ENCODE results near the gene SPAG4. TPM values are rescaled to one million over a fixed set of nuclear protein-coding genes. Genes with fewer than 3 reads are reported as not detected.
A peak's percentile ranks its signal among the peaks of the same experiment; 100 is the strongest.

Gene SPAG4
- total and polyA plus RNA-seq, 5 donors: 3.7 to 6.7 (median 4.6) TPM

- Histone ChIP-seq H3K27me3 (ENCODE audit: control insufficient read depth, insufficient read depth) (no peaks in the 10 kb centered on the region), H3K9me3 (ENCODE audit: control insufficient read depth, low read length) (no peaks in the 10 kb centered on the region), H3K4me3 (ENCODE audit: low read length) (no peak overlapping the region), H3K4me1 (ENCODE audit: control insufficient read depth, insufficient read depth, low read length) (peaks cover 4% of the 10 kb centered on the region), H3K27ac (ENCODE audit: low read length) (no peak overlapping the region)
- 93% methylated on average over 7 of the region's 7 CpGs for WGBS
- DNase-seq: no peak
- intact Hi-C loops (cut with DNase I): no loop called here
- ATAC-seq: no peak
These were observed 27.4 kb downstream of the SPAG4 start for GRCh38 chr20:35643045-35643444.

- H3K9me3 ChIP-seq (ENCODE audit: control insufficient read depth, low read length): no peaks in the 10 kb centered on the region
- no peak overlapping the region for H3K27ac ChIP-seq (ENCODE audit: low read length)
- intact Hi-C loops (cut with DNase I): no loop called here
- DNase-seq: no peak
- no peak for ATAC-seq
- H3K4me1 ChIP-seq (ENCODE audit: control insufficient read depth, insufficient read depth, low read length): peaks cover 4% of the 10 kb centered on the region
- H3K27me3 ChIP-seq (ENCODE audit: control insufficient read depth, insufficient read depth): no peaks in the 10 kb centered on the region
- WGBS: 85% methylated on average over 2 of the region's 2 CpGs
- H3K4me3 ChIP-seq (ENCODE audit: low read length): no peak overlapping the region
These were observed 29.2 kb downstream of the SPAG4 start for GRCh38 chr20:35644806-35645205.

DNA sequence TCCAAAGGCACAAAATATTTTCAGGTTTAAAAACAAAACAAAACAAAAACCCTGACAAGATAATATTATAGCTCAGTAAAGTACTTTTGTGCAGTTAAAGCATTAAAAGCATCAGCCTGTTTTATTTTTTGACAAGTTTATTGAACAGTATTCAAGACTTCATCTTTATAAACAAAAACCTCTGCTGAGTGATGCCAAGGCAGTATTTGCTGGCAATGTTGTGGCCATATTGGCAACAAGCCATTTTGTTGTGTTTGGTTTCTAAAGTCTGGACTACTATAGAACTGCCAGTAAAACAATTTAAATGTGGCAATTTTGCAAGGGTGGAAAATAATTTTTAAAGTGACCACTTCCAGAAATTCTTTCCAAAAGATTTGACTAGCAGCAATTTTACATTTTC is 33.2 kb downstream of the SPAG4 start:
- no peaks in the 10 kb centered on the region for H3K9me3 ChIP-seq (ENCODE audit: control insufficient read depth, low read length)
- no peak for ATAC-seq
- no peak overlapping the region for H3K27ac ChIP-seq (ENCODE audit: low read length)
- no peak for DNase-seq
- intact Hi-C loops (cut with DNase I): no loop called here
- peaks cover 4% of the 10 kb centered on the region for H3K4me1 ChIP-seq (ENCODE audit: control insufficient read depth, insufficient read depth, low read length)
- H3K27me3 ChIP-seq (ENCODE audit: control insufficient read depth, insufficient read depth): no peaks in the 10 kb centered on the region
- H3K4me3 ChIP-seq (ENCODE audit: low read length): no peak overlapping the region

DNA sequence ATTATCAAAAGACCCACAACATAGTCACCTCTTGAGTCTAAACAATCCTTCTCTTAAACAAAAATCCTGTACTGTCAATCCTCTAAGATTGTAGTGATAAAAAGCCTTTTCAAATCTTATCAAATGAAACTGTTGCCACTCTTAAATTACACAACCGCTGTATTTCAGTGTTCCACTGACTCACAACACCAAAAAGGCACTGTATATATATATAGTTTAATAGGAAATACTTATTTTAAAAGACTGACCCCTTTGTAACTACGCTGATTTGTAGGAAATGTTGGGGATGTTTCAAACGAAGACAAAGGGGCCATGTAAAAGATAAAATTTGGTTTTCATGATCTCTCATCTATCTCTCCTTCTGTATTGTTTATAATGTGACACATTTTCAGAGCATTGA is 35.0 kb downstream of the SPAG4 start:
- H3K27ac ChIP-seq (ENCODE audit: low read length): no peak overlapping the region
- ATAC-seq (no peak), DNase-seq (no peak)
- H3K27me3 ChIP-seq (ENCODE audit: control insufficient read depth, insufficient read depth): no peaks in the 10 kb centered on the region
- H3K9me3 ChIP-seq (ENCODE audit: control insufficient read depth, low read length): no peaks in the 10 kb centered on the region
- peaks cover 5% of the 10 kb centered on the region for H3K4me1 ChIP-seq (ENCODE audit: control insufficient read depth, insufficient read depth, low read length)
- no peak overlapping the region for H3K4me3 ChIP-seq (ENCODE audit: low read length)
- intact Hi-C loops (cut with DNase I): no loop called here
- WGBS: 76% methylated on average over 3 of the region's 3 CpGs

GRCh38 chr20:35651958-35652357 is 36.3 kb downstream of the SPAG4 start:
- no peak overlapping the region for H3K4me3 ChIP-seq (ENCODE audit: low read length)
- no peaks in the 10 kb centered on the region for H3K27me3 ChIP-seq (ENCODE audit: control insufficient read depth, insufficient read depth)
- H3K9me3 ChIP-seq (ENCODE audit: control insufficient read depth, low read length): no peaks in the 10 kb centered on the region
- intact Hi-C loops (cut with DNase I): no loop called here
- no peak for ATAC-seq
- H3K27ac ChIP-seq (ENCODE audit: low read length): no peak overlapping the region
- DNase-seq: no peak
- peaks cover 5% of the 10 kb centered on the region for H3K4me1 ChIP-seq (ENCODE audit: control insufficient read depth, insufficient read depth, low read length)

DNA sequence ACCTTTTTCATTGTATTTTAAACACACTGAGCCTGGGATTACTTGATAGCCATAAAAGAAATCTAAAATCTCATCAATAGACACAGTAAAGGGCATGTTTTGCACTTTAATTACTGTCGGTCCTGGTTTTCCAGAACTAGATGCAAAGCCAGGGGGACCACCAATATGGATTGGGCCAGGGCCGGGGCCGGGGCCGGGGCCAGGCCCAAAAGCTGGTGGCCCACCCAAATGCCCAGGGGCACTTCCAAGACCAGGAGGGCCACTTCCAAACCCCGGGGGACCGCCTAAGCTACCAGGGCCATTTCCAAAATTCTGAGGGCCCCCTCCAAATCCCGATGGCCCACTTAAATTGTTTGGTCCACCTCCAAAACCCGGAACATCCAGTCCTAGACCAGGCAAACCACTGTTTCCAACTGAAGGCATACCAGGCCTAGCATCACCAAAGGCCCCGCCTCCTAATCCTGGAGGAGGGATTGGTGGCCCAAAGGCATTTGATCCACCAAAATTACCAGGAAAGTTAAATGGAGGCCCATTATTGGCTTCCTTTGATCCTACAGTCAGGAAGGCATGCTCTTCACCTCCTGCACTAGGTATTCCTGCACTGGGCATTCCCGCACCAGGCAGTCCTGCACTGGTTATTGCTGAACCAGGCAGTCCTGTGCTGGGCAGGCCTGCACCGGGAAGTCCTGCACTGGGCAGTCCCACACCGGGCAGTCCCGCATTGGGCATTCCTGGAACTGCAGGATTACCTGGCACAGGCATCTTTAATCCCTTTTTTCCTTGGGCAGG is 37.2 kb downstream of the SPAG4 start:
- intact Hi-C loops (cut with DNase I): no loop called here
- no peaks in the 10 kb centered on the region for H3K9me3 ChIP-seq (ENCODE audit: control insufficient read depth, low read length)
- no peak overlapping the region for H3K27ac ChIP-seq (ENCODE audit: low read length)
- H3K4me3 ChIP-seq (ENCODE audit: low read length): no peak overlapping the region
- 97% methylated on average over 13 of the region's 13 CpGs for WGBS
- peak; percentile 11 to 41 for ATAC-seq
- DNase-seq: no peak
- no peaks in the 10 kb centered on the region for H3K27me3 ChIP-seq (ENCODE audit: control insufficient read depth, insufficient read depth)
- peaks cover 5% of the 10 kb centered on the region for H3K4me1 ChIP-seq (ENCODE audit: control insufficient read depth, insufficient read depth, low read length)

GRCh38 chr20:35653430-35653734 is 37.8 kb downstream of the SPAG4 start:
- intact Hi-C loops (cut with DNase I): no loop called here
- peaks cover 5% of the 10 kb centered on the region for H3K4me1 ChIP-seq (ENCODE audit: control insufficient read depth, insufficient read depth, low read length)
- H3K27me3 ChIP-seq (ENCODE audit: control insufficient read depth, insufficient read depth): no peaks in the 10 kb centered on the region
- DNase-seq: no peak
- no peak overlapping the region for H3K27ac ChIP-seq (ENCODE audit: low read length)
- H3K9me3 ChIP-seq (ENCODE audit: control insufficient read depth, low read length): no peaks in the 10 kb centered on the region
- 98% methylated on average over 3 of the region's 3 CpGs for WGBS
- no peak for ATAC-seq
- H3K4me3 ChIP-seq (ENCODE audit: low read length): no peak overlapping the region

GRCh38 chr20:35653893-35654292 is 38.3 kb downstream of the SPAG4 start:
- Histone ChIP-seq H3K4me3 (ENCODE audit: low read length) (no peak overlapping the region), H3K4me1 (ENCODE audit: control insufficient read depth, insufficient read depth, low read length) (peaks cover 5% of the 10 kb centered on the region), H3K27ac (ENCODE audit: low read length) (no peak overlapping the region), H3K9me3 (ENCODE audit: control insufficient read depth, low read length) (no peaks in the 10 kb centered on the region), H3K27me3 (ENCODE audit: control insufficient read depth, insufficient read depth) (no peaks in the 10 kb centered on the region)
- no peak for ATAC-seq
- intact Hi-C loops (cut with DNase I): no loop called here
- 90% methylated on average over 4 of the region's 4 CpGs for WGBS
- no peak for DNase-seq

- Histone ChIP-seq H3K27ac (ENCODE audit: low read length) (no peak overlapping the region), H3K4me3 (ENCODE audit: low read length) (no peak overlapping the region), H3K9me3 (ENCODE audit: control insufficient read depth, low read length) (no peaks in the 10 kb centered on the region), H3K4me1 (ENCODE audit: control insufficient read depth, insufficient read depth, low read length) (peaks cover 5% of the 10 kb centered on the region), H3K27me3 (ENCODE audit: control insufficient read depth, insufficient read depth) (no peaks in the 10 kb centered on the region)
- intact Hi-C loops (cut with DNase I): no loop called here
- no peak for DNase-seq
- no peak for ATAC-seq
- WGBS: 93% methylated on average over 9 of the region's 9 CpGs
These were observed 38.8 kb downstream of the SPAG4 start for GRCh38 chr20:35654415-35654814.

DNA sequence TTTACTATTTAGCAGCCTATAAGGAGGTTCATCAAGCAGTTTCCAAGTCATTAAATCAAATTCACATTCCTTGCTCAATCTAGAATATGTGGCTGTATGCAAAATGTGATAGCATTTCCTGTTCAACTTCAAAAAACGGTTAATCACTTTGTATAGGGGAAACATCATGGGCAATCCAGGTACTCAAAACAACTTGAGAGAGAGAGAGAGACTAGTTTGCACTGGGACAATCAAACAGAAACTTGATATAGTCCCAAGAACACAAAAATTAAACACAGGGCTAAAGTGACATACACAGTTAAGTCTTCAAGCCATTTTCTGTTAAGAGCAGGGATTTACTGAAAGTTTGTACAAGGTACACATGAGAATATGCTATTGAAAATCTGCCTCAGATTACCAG is 41.6 kb downstream of the SPAG4 start:
- peaks cover 5% of the 10 kb centered on the region for H3K4me1 ChIP-seq (ENCODE audit: control insufficient read depth, insufficient read depth, low read length)
- ATAC-seq (no peak), DNase-seq (no peak)
- no peaks in the 10 kb centered on the region for H3K27me3 ChIP-seq (ENCODE audit: control insufficient read depth, insufficient read depth)
- no peaks in the 10 kb centered on the region for H3K9me3 ChIP-seq (ENCODE audit: control insufficient read depth, low read length)
- WGBS: 21% methylated on average over 1 of the region's 1 CpG
- H3K27ac ChIP-seq (ENCODE audit: low read length): no peak overlapping the region
- intact Hi-C loops (cut with DNase I): no loop called here
- H3K4me3 ChIP-seq (ENCODE audit: low read length): no peak overlapping the region

GRCh38 chr20:35660122-35660937 is 44.7 kb downstream of the SPAG4 start:
- WGBS: 90% methylated on average over 10 of the region's 10 CpGs
- no peak overlapping the region for H3K4me3 ChIP-seq (ENCODE audit: low read length)
- no peak overlapping the region for H3K27ac ChIP-seq (ENCODE audit: low read length)
- intact Hi-C loops (cut with DNase I): no loop called here
- H3K27me3 ChIP-seq (ENCODE audit: control insufficient read depth, insufficient read depth): no peaks in the 10 kb centered on the region
- DNase-seq: no peak
- ATAC-seq: no peak
- no peaks in the 10 kb centered on the region for H3K9me3 ChIP-seq (ENCODE audit: control insufficient read depth, low read length)
- H3K4me1 ChIP-seq (ENCODE audit: control insufficient read depth, insufficient read depth, low read length): peaks cover 5% of the 10 kb centered on the region

Measured in right cardiac atrium (tissue), 5 donors.